ENCODE results near the gene NIP7.
"Not testable (repeated sequence)": the region's sequence is repeated elsewhere in the genome, so short reads cannot be mapped to it uniquely, and the experiment has no call there.

The NIP7 gene

DNA sequence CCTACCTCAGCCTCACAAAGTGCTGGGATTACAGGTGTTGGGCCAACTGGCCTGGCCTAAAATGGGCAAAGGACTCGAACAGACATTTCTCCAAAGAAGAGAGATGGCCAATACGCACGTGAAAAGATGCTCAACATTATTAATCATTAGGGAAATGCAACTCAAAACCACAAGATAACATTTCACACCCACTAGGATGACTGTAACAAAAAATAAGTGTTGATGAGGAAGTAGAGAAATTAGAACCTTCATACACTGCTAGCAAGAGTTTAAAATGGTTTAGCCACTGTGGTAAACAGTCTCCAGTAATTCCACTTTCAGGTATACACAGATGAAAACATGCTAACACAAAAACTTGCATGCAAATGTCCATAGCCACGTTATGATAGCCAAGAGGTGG lies 6.4 kb downstream of the NIP7 start:
- no peak overlapping the region for H3K4me3 ChIP-seq (ENCODE audit: low read length)
- TF ChIP-seq, protein P1, sequence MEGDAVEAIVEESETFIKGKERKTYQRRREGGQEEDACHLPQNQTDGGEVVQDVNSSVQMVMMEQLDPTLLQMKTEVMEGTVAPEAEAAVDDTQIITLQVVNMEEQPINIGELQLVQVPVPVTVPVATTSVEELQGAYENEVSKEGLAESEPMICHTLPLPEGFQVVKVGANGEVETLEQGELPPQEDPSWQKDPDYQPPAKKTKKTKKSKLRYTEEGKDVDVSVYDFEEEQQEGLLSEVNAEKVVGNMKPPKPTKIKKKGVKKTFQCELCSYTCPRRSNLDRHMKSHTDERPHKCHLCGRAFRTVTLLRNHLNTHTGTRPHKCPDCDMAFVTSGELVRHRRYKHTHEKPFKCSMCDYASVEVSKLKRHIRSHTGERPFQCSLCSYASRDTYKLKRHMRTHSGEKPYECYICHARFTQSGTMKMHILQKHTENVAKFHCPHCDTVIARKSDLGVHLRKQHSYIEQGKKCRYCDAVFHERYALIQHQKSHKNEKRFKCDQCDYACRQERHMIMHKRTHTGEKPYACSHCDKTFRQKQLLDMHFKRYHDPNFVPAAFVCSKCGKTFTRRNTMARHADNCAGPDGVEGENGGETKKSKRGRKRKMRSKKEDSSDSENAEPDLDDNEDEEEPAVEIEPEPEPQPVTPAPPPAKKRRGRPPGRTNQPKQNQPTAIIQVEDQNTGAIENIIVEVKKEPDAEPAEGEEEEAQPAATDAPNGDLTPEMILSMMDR (conservative IDR thresholded peaks at IDR 0.05; ENCODE audit: low read length) = no peak
- no peak for DNase-seq (ENCODE audit: low read depth)

DNA sequence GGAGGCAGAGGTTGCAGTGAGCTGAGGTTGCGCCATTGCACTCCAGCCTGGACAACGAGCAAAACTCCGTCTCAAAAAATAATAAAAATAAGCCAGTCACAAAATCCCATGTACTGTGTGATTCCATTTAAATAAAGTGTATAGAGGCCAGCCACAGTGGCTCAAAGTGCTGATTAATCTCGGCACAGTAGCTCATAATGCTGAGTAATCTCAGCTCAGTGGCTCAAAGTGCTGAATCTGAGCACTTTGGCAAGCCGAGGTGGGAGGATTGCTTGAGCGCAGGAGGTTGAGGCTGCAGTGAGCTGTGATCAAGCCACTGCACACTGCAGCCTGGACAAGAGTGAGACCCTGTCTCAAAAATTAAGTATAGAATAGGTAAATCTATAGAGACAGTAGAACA lies 7.1 kb downstream of the NIP7 start:
- TF ChIP-seq, protein P1 (conservative IDR thresholded peaks at IDR 0.05; ENCODE audit: low read length) = no peak
- DNase-seq (ENCODE audit: low read depth) = no peak
- H3K4me3 ChIP-seq (ENCODE audit: low read length) = no peak overlapping the region

DNA sequence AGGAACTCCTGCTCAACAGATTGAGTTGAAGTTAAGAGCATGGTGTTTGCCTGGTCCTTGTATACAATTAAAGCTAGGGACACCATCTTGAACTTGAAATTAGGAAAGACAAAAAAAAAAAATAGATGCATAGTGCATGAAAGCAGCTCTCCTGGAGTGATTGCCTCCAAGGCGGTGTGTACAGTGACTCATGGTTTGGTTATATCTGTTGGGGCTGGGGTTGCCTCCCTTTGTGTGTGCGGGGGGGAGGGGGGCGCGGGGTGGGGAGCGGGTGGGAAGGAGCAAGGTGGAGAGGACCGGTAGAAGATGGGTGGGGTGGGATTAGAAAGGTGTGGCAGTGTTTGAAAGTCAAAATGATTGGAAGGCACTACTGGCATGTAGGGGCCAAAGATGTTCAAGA lies 8.7 kb downstream of the NIP7 start:
- TF ChIP-seq, protein P1 (conservative IDR thresholded peaks at IDR 0.05; ENCODE audit: low read length) = no peak

DNA sequence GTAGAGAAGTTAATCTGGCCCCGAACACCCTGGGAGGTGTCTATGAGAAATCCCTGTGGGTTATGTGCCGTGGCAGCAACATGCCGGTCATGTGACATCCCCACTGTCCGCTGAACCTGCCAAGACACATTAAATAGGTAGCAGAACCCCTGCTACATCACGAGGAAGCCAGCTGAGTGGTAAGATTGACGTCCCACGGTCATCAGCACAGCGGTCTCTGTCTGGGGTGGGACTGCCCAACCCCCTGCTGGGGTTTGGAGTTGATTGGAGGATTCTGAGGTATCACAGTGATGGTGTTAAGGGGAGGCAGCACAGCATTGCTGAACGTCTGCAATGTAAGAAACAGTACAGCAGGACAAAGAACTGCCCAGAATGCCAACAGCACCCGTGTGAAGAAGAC lies 10.0 kb downstream of the NIP7 start:
- no peak overlapping the region for H3K4me3 ChIP-seq (ENCODE audit: low read length)
- DNase-seq (ENCODE audit: low read depth) = no peak
- TF ChIP-seq, protein P1 (conservative IDR thresholded peaks at IDR 0.05; ENCODE audit: low read length) = no peak

More for the DNA sequence above, 8.7 kb downstream of the NIP7 start:
- no peak for DNase-seq (ENCODE audit: low read depth)
- no peak overlapping the region for H3K4me3 ChIP-seq (ENCODE audit: low read length)

DNA sequence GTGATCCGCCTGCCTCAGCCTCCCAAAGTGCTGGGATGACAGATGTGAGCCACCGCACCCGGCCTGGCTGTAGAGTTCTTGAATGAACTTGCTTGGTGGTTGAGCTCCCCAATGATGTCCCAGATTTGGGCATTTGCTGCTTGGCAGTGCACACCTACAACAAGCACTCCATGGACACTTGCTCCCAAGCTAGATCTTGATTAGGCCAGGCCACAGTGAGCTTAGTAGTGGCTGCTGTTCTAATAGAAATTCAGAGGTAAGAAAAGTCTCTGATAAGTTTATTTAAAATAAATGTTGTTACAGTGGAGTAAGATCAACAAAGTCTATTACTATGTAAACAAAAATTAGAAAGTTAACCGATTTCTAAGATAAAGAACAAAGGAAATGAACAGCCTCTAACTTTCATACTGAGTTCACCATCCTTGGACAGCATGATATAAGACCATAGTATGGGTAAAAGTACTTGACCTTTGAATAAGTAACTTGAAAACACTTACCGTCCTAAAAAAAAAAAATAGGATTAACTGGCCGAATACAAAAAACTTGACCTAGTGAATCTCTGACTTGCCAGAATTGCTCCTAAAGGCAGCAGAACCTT lies 11.1 kb downstream of the NIP7 start:
- DNase-seq (ENCODE audit: low read depth) = no peak
- no peak overlapping the region for H3K4me3 ChIP-seq (ENCODE audit: low read length)
- TF ChIP-seq, protein P1 (conservative IDR thresholded peaks at IDR 0.05; ENCODE audit: low read length) = no peak

DNA sequence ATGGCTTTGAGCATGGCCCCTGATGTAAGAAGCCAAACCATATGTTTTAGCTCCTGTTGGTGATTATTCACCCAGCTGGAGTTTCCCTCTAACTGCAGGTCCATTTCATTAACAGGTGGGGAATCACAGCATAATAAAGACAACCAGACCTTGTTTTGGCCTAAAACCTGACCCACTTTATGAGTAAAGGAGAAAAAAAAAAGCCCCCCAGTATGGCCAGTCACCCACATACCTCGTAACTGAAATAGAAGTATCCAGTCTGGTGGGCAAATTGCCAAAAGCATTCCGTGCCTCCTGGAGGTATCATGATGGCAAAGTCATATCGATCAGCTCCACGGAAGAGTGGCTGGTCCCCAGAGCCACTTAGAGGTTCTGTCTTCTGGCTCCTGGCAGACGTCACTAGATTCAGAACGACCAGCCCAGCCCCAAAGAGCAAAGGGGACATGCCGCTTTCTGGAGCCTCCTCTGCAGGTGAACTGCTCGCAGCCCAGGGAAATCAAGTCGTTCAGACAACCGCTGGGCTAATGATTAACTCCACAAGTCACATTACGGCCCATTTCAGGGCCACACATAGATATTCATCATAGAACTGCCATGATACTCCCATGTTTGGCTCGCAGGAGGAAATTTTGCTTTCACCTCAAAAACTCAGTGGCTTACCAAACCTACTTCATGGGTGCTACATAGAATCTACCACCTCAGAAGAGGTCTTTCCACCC lies 11.9 kb downstream of the NIP7 start, which contains the start of gene TMED6:
TSS of gene TMED6 (minus strand) at position 478 of the 719 bp plus-strand sequence. CDS start at position 445, 33 bp downstream.
- TF ChIP-seq, protein P1 (conservative IDR thresholded peaks at IDR 0.05; ENCODE audit: low read length) = no peak
- H3K4me3 ChIP-seq (ENCODE audit: low read length) = no peak within 1 kb of the TSS
- no peak for DNase-seq (ENCODE audit: low read depth)

DNA sequence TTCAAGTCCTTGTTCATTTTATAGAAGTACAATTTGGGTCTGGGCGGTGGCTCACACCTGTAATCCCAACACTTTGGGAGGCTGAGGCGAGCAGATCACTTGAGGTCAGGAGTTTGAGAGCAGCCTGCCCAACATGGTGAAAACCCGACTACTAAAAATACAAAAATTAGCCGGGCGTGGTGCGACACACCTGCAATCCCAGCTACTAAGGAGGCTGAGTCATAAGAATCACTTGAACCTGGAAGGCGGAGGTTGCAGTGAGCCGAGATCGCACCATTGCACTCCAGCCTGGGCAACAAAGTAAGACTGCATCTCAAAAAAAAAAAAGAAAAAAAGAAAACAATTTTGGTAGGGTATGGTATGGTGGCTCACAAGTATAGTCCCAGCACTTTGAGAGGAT lies 20.5 kb downstream of the NIP7 start:
- DNase-seq (ENCODE audit: low read depth); H3K4me3 ChIP-seq (ENCODE audit: low read length): not testable (repeated sequence)

Measured in AG10803 (cell line).